ENCODE results near the gene MT1A.

MT1A gene

GRCh38 chr16:56608876-56609462 lies 29.5 kb upstream of the MT1A start:
- in situ Hi-C loops (cut with HindIII; ENCODE audit: low pct_ligation_motif_present, low sequenced_read_pairs) = no loop called here
- no peaks in the 10 kb centered on the region for H3K27me3 ChIP-seq (replicated peaks)
- peak overlapping the region; percentile 97 for H3K27ac ChIP-seq
- no peak for DNase-seq
- H3K36me3 ChIP-seq (replicated peaks) = no peaks in the 10 kb centered on the region
- TF ChIP-seq CTCF (IDR thresholded peaks at IDR 0.05; ENCODE audit: low read depth, low read length, missing control alignments) = no peak
- peak overlapping the region; percentile 95 for H3K4me3 ChIP-seq (ENCODE audit: low read depth, low read length)

GRCh38 chr16:56609463-56609921 lies 29.0 kb upstream of the MT1A start:
- peak; percentile 30 for TF ChIP-seq CTCF (IDR thresholded peaks at IDR 0.05; ENCODE audit: low read depth, low read length, missing control alignments)
- peak; percentile 81 for DNase-seq
- H3K36me3 ChIP-seq (replicated peaks) = no peaks in the 10 kb centered on the region
- H3K27ac ChIP-seq = peak overlapping the region; percentile 97
- H3K27me3 ChIP-seq (replicated peaks) = no peaks in the 10 kb centered on the region
- in situ Hi-C loops (cut with HindIII; ENCODE audit: low pct_ligation_motif_present, low sequenced_read_pairs) = no loop called here
- H3K4me3 ChIP-seq (ENCODE audit: low read depth, low read length) = peak overlapping the region; percentile 95

GRCh38 chr16:56610017-56610608 lies 28.4 kb upstream of the MT1A start:
- DNase-seq = peak; percentile 92
- no peaks in the 10 kb centered on the region for H3K36me3 ChIP-seq (replicated peaks)
- H3K27me3 ChIP-seq (replicated peaks) = no peaks in the 10 kb centered on the region
- peak overlapping the region; percentile 97 for H3K27ac ChIP-seq
- no peak for TF ChIP-seq CTCF (IDR thresholded peaks at IDR 0.05; ENCODE audit: low read depth, low read length, missing control alignments)
- in situ Hi-C loops (cut with HindIII; ENCODE audit: low pct_ligation_motif_present, low sequenced_read_pairs) = no loop called here
- peak overlapping the region; percentile 95 for H3K4me3 ChIP-seq (ENCODE audit: low read depth, low read length)

- no peak for TF ChIP-seq CTCF (IDR thresholded peaks at IDR 0.05; ENCODE audit: low read depth, low read length, missing control alignments)
- Histone ChIP-seq H3K36me3 (replicated peaks) (no peaks in the 10 kb centered on the region), H3K27me3 (replicated peaks) (no peaks in the 10 kb centered on the region), H3K27ac (peak overlapping the region; percentile 97), H3K4me3 (ENCODE audit: low read depth, low read length) (peak overlapping the region; percentile 95)
- peak; percentile 60 for DNase-seq
- in situ Hi-C loops (cut with HindIII; ENCODE audit: low pct_ligation_motif_present, low sequenced_read_pairs) = no loop called here
These were observed 27.8 kb upstream of the MT1A start for GRCh38 chr16:56610609-56611111.

GRCh38 chr16:56611281-56611833 lies 27.1 kb upstream of the MT1A start:
- H3K4me3 ChIP-seq (ENCODE audit: low read depth, low read length) = peak overlapping the region; percentile 9
- peak overlapping the region; percentile 97 for H3K27ac ChIP-seq
- DNase-seq = peak; percentile 32
- no peaks in the 10 kb centered on the region for H3K36me3 ChIP-seq (replicated peaks)
- no peaks in the 10 kb centered on the region for H3K27me3 ChIP-seq (replicated peaks)
- in situ Hi-C loops (cut with HindIII; ENCODE audit: low pct_ligation_motif_present, low sequenced_read_pairs) = no loop called here
- TF ChIP-seq CTCF (IDR thresholded peaks at IDR 0.05; ENCODE audit: low read depth, low read length, missing control alignments) = no peak
